Esophagus squamous epithelium (tissue), 4 donors: ENCODE data around the gene KANSL3.

Source experiments
- CTCF ChIP-seq, 6 experiments: fragments of 450-650 bp in 4 of 6; fragments of 200-600 bp in 2 of 6; sonication (generic) in 2 of 6; IDR thresholded peaks; one replicate each; pipeline ENCODE4 v1.5.1; 2016 to 2019; ENCODE audit warnings: antibody characterized with exemption in 6 of 6, mild to moderate bottlenecking in 4 of 6, moderate library complexity in 4 of 6
- POLR2A ChIP-seq, 4 donors: fragments of 450-650 bp; IDR thresholded peaks; one replicate each; pipeline ENCODE4 v1.6.1; 2017; ENCODE audit warnings: antibody characterized with exemption in 4 of 4, mild to moderate bottlenecking in 4 of 4, moderate library complexity in 3 of 4

DNA sequence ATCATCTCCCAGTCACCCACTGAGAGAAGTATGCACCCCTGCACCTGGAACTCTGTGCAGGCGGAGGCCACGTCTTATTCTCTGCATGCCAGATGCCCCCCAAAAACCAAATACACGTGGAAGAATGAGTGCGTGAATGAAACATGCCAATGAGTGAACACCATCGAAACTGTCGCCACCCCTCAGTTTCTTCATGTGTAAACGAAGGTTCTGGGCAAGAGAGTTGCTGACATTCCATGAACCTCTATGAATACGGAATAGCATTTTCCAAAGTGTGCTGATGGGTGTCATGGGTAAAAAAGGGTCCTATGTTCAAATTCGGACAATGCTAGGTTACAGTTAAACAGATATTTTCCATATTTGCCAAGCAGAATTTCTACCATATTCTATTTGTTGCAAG lies 24.2 kb upstream of the KANSL3 start:
- no peak for TF ChIP-seq CTCF (IDR thresholded peaks at IDR 0.05)
- TF ChIP-seq POLR2A (IDR thresholded peaks at IDR 0.05) = no peak
